IPS-18c (cell line): ENCODE measurements around the gene KREMEN2.
A peak's percentile ranks its signal among the peaks of the same experiment; 100 is the strongest.
"Not testable (repeated sequence)": the region's sequence is repeated elsewhere in the genome, so short reads cannot be mapped to it uniquely, and the experiment has no call there.

Experiments
- H3K4me3 ChIP-seq: 2 replicates; pipeline ENCODE4 v1.7.0; 2013; ENCODE audit warnings: low read depth, mild to moderate bottlenecking, low read length, moderate library complexity; ENCODE audit not compliant: insufficient read depth
- H3K9me3 ChIP-seq: one replicate; pipeline ENCODE4 v1.6.1; 2013; ENCODE audit warnings: mild to moderate bottlenecking, low read length, moderate library complexity; ENCODE audit not compliant: control insufficient read depth, insufficient read depth

The KREMEN2 gene, protein sequence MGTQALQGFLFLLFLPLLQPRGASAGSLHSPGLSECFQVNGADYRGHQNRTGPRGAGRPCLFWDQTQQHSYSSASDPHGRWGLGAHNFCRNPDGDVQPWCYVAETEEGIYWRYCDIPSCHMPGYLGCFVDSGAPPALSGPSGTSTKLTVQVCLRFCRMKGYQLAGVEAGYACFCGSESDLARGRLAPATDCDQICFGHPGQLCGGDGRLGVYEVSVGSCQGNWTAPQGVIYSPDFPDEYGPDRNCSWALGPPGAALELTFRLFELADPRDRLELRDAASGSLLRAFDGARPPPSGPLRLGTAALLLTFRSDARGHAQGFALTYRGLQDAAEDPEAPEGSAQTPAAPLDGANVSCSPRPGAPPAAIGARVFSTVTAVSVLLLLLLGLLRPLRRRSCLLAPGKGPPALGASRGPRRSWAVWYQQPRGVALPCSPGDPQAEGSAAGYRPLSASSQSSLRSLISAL

DNA sequence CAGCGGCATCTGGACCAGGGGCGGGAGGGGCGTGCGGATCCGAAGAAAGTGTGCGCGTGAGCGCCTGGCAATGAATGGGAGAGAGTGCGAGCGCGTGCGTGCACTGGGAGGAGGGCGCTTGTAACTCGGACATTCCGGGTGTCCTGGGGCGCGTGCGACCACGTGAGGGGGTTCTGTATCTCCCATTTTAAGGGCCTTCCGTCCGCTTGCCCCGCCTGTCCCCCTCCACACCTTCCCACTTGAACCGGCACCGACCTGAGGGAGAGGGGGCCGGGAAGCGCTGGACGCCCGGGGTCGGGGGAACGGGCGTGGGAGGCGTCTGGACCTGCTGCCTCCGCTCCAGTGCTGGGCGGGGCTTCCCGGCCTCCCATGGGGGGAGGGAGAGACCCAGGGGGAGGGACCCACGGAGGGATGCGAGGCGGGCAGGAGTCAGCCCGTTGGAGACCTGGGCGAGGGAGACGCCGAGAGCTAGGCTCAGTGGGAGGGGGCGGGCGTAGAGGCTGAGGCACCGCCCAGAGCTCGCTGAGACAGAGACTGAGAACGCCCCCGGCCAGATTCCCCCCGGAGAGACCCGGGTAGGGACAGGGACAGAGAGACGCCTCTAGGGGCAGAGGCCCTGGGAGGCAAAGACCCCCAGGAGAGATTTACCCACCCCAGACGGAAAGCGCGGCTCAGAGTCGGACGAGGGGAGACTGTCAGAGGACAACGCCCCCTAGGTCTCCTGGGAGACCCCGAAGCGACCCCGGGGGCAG lies at the start of gene KREMEN2:
TSS of gene KREMEN2 (plus strand) at position 553 of the 752 bp plus-strand sequence. CDS start 246 bp downstream, outside the sequence.
- H3K9me3 ChIP-seq = no peaks in the 10 kb centered on the region
- H3K4me3 ChIP-seq = peak within 1 kb of the TSS; percentile 71

DNA sequence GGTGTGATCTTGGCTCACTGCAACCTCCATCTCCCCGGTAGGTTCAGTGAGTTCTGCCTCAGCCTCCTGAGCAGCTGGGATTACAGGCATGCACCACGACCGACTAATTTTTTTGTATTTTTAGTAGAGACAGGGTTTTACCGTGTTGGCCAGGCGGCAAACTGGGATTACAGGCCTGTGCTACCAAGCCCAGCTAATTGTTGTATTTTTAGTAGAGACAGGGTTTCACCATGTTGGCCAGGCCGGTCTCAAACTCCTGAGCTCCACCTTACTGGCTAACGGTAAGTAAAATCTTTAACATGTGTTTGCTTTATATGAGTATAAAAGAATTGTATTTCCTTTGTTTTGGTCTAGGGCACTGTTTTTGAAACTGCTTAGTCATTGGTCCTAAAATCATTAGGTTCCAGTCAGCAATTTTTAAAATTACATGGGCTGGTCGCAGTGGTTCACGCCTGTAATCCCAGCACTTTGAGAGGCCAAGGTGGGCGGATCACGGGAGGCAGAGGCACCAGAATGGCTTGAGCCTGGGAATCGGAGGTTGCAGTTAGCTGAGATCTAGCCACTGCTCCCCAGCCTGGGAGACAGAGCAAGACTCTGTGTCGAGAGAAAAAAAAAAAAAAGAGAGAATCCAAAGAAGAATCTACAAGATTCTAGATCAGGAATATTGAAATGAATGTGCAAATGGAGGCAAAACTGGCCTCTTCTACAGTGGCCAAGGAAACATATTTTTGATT lies 48.7 kb upstream of the KREMEN2 start:
- no peak overlapping the region for H3K4me3 ChIP-seq

DNA sequence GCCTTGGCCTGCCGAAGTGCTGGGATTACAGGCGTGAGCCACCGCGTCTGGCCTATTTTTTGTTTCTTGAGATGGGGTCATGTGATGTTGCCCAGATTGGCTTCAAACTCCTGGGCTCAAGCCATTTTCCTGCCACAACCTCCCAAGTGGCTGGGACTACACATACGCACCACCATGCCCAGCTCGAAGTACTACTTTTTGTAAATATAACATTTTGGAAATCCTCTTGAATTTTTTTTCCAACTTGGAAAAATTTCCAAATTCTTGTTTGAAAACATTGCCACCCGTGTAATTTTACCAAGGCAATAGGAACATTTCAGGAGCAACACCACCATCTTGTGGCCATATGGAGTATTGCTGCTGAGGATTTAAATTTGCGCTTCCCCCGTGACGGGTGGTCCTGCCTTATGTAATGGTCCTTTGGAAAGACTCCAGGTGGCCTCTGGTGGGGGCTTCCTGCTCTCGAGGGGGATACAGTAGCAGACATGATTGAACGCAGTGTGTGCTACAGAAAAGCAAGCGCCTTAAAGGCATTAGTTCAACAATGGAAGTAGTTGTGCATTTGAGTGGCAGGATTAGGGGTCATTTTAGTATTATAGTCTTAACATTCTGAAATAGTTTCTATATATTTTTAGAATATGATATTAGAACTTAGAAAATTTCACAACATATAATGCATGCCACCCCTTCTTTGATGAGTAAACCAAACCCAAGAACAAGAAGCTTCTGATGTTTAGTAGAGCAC lies 44.4 kb upstream of the KREMEN2 start:
- Histone ChIP-seq H3K4me3 (no peak overlapping the region), H3K9me3 (no peaks in the 10 kb centered on the region)

More for the DNA sequence above, 48.7 kb upstream of the KREMEN2 start:
- no peaks in the 10 kb centered on the region for H3K9me3 ChIP-seq

GRCh38 chr16:2923481-2923880 lies 40.6 kb upstream of the KREMEN2 start:
- H3K4me3 ChIP-seq = no peak overlapping the region
- H3K9me3 ChIP-seq = no peaks in the 10 kb centered on the region

GRCh38 chr16:2924901-2925755 lies 38.9 kb upstream of the KREMEN2 start:
- H3K9me3 ChIP-seq = no peaks in the 10 kb centered on the region
- peak overlapping the region; percentile 20; the same call in 1 of the 2 replicates for H3K4me3 ChIP-seq

GRCh38 chr16:2925951-2926649 lies 38.0 kb upstream of the KREMEN2 start:
- H3K4me3 ChIP-seq = peak overlapping the region; percentile 20; the same call in 1 of the 2 replicates
- H3K9me3 ChIP-seq = no peaks in the 10 kb centered on the region

GRCh38 chr16:2926650-2926999 lies 37.5 kb upstream of the KREMEN2 start:
- H3K4me3 ChIP-seq = no peak overlapping the region
- H3K9me3 ChIP-seq = no peaks in the 10 kb centered on the region

DNA sequence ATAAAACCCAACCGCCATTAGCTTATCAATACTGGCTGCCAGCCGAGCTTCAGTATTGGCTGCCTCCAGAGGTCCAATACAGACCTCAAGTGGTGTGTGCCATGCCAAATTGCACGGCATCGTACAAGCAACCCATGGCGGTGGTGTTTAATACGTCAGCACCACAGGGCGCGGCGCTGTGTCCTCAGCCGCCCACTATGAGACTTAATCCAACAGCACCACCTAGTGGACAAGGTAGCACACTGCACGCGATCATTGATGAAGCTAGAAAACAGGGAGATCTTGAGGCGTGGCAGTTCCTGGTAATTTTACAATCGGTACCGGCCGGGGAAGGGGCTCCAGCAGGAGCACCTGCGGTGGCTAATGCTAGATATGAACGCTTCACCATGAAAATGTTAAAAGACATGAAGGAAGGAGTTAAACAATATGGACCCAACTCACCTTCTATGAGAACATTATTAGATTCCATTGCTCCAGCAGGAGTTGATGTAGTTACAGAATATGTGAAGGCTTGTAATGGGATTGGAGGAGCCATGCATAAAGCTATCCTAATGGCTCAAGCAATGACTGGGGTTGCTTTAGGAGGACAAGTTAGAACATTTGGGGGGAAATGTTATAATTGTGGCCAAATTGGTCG lies 36.9 kb upstream of the KREMEN2 start:
- no peak overlapping the region for H3K4me3 ChIP-seq

GRCh38 chr16:2928151-2928550 lies 35.9 kb upstream of the KREMEN2 start:
- not testable (repeated sequence) for H3K9me3 ChIP-seq, H3K4me3 ChIP-seq

More for the DNA sequence above, 36.9 kb upstream of the KREMEN2 start:
- no peaks in the 10 kb centered on the region for H3K9me3 ChIP-seq

- no peaks in the 10 kb centered on the region for H3K9me3 ChIP-seq
Observed at GRCh38 chr16:2928796-2929195, 35.3 kb upstream of the KREMEN2 start.

DNA sequence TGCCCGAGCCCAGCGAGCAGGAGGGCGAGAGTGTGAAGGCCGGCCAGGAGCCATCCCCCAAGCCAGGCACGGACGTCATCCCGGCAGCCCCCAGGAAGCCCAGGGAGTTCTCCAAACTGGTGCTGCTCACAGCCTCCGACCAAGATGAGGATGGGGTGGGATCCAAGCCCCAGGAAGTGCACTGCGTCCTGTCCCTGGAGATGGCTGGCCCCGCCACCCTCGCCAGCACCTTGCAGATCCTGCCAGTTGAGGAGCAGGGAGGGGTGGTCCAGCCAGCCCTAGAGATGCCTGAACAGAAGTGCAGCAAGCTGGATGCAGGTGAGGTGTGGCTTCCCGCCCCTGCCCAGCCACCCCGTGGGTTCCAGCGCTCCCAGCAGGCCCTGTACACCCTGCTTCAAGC lies 34.4 kb upstream of the KREMEN2 start:
- peaks cover 3% of the 10 kb centered on the region for H3K9me3 ChIP-seq
- H3K4me3 ChIP-seq = no peak overlapping the region

More at GRCh38 chr16:2928796-2929195, 35.3 kb upstream of the KREMEN2 start:
- H3K4me3 ChIP-seq = no peak overlapping the region

DNA sequence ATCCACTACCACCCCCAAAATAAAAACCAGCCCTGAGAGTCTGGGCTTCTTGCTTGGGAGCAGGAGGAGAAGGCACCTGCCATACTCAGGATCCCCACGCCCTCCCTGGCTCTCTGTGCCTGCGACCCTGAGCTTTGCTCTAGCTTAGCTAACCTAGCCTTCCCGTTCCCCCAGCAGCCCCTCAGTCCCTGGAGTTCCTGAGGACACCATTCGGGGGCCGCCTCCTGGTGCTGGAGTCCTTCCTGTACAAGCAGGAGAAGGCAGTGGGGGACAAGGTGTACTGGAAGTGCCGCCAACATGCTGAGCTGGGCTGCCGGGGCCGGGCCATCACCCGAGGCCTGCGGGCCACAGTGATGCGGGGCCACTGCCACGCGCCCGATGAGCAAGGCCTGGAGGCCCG lies 33.8 kb upstream of the KREMEN2 start:
- H3K4me3 ChIP-seq = no peak overlapping the region
- H3K9me3 ChIP-seq = peaks cover 3% of the 10 kb centered on the region

DNA sequence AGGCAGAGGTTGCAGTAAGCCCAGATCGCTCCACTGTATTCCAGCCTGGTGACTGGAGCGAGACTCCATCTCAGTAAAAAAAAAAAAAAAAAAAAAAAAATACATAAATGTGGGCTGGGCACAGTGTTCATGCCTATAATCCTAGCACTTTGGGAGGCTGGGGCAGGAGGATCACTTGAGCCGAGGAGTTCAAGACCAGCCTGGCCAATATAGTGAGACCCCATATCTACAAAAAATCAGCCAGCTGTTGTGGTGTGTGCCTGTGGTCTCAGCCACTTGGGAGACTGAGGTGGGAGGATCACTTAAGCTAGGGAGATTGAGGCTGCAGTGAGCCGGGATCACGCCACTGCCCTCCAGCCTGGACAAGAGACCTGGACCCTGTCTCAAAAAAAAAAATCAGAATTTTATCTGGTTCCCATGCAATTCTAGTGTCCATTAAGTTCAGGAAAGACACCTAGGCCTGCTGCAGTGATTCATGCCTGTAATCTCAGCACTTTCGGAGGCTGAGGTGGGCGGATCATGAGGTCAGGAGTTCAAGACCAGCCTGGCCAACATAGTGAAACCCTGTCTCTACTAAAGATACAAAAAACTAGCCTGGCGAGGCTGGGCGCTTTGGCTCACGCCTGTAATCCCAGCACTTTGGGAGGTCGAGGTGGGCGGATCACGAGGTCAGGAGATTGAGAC lies 32.7 kb upstream of the KREMEN2 start:
- not testable (repeated sequence) for H3K4me3 ChIP-seq, H3K9me3 ChIP-seq

DNA sequence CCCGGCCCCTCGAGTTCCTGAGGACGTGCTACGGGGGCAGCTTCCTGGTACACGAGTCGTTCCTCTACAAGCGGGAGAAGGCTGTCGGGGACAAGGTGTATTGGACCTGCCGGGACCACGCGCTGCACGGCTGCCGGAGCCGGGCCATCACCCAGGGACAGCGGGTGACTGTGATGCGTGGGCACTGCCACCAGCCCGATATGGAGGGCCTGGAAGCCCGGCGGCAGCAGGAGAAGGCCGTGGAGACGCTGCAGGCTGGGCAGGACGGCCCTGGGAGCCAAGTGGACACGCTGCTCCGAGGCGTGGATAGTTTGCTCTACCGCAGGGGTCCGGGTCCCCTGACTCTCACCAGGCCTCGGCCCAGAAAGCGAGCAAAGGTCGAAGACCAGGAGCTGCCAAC lies 30.9 kb upstream of the KREMEN2 start:
- peaks cover 3% of the 10 kb centered on the region for H3K9me3 ChIP-seq
- no peak overlapping the region for H3K4me3 ChIP-seq

DNA sequence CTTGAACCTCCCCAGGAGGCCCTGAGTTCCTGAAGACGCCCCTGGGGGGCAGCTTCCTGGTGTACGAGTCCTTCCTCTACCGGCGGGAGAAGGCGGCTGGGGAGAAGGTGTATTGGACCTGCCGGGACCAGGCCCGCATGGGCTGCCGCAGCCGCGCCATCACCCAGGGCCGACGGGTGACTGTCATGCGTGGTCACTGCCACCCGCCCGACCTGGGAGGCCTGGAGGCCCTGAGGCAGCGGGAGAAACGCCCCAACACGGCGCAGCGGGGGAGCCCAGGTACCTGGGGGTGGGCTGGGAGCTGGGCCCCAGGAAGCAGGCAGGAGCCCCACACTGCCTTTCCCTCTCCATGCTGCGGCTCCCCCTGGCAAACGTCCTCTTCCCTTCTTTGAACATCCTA lies 30.4 kb upstream of the KREMEN2 start:
- peaks cover 3% of the 10 kb centered on the region for H3K9me3 ChIP-seq
- no peak overlapping the region for H3K4me3 ChIP-seq
